D341Med (cell line): Measurements from ENCODE around the gene RTL1.

ENCODE experiments used
- DNase-seq: peaks from one replicate; pipeline ENCODE4 v3.0.0; 2012; ENCODE audit warnings: low spot score

The RTL1 gene

DNA sequence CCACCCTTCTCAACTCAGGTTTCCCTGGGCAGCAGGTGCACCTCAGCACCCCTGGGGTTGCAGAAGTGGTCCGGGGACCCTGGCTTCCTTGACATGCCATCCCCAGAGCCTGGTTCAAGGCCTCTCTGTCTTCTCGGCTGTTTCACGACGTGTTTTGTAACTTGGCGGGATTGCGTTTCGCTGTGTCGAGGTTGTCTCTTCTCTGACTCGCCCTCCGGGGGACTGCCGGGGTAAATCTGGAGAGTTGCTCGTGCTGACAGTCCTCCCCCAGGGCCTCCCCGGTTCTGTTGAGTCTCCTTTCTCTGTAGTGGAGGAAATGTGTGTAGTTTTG, 52.0 kb downstream of the RTL1 start:
- DNase-seq = no peak

DNA sequence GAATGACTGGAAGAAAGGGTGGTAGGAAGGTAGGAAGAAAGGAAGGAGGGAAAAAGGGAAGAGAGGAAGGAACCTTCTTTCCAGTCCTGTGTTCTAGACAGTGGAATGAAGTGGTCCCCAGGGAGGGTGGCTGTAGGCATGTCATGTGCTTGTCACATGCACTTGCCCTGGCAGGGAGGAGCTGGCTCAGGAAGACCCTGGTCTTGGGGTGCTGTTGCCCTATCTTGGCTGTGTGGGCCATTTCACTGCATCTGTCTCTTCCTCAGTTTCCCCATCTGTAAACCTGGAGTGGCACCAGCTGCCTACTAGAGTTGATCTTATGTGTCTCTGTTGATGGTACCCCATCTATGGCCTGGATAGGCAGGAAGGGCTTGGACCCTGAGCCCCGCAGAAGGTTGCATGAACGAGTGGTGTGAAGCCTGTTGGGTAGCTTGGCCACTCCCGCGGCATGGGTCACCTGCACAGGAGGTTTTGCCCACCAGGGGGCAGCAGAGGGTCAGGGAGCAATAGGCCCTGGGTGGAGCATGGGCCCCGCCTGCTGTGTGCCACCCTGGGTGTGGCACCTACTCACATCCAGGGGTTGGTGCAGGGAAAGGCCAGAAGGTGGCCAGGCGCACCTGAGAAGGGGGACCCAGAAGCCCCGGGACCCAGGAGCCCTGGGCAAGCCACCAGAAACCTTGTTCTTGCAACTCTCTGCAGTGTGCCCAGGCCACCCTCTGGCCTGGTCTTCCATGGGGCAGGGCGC, 52.5 kb downstream of the RTL1 start:
- peak; percentile 81 for DNase-seq

DNA sequence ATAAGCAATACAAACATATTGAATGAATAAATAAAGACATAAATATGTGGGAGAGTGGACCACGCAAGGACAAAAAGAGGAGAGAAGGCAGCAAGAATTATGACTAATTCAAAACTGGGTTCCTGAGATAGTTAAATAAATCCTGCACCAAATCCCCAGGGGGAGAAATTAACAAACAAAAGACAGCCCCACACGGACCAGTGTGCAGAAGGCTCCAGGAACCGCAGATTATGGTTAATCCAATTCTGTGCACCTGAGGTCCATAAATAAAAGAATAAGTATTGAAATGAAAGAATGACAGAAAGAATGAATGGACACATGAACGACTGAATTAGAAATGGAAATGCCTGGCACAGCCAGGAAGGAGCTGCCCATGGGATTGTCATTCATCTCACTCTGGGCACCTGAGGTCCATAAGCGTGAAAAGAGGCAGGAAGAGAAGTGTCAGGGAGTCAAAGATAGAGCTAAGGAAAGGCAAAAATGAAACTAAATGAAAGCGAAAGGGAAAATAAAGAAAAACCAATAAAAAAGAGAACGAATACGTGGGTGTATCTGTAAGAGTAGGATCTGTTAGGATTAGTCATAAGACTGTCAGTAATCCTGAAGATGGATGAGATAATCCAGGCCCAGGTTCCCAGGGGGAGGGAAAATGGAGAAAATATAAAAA, 54.3 kb downstream of the RTL1 start:
- no peak for DNase-seq

DNA sequence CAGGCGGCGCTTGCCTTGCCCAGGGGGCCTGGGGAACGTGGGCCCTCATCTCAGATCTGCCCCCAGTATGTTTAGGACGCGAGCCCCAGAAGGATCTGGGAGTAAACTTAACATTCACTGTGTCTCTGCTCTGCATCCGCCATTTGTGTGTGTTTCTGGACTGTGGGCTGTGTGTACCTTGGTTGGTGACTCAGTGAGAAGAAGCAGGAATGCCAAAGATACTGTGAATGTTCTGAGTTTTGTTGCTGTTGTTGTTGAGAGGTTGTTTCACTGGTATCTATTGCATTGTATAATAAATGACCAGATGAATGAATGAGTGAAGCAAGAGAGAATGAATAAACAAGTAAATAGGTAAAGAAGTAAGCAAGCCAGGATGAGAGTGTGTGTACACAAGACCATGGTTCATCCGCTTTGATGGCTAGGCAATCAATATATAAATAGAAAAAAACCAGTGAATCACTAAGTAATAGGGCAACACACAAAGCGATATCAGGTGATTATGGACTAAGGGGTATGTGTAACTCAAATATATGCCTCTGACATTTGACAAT, 57.1 kb downstream of the RTL1 start:
- DNase-seq = no peak

DNA sequence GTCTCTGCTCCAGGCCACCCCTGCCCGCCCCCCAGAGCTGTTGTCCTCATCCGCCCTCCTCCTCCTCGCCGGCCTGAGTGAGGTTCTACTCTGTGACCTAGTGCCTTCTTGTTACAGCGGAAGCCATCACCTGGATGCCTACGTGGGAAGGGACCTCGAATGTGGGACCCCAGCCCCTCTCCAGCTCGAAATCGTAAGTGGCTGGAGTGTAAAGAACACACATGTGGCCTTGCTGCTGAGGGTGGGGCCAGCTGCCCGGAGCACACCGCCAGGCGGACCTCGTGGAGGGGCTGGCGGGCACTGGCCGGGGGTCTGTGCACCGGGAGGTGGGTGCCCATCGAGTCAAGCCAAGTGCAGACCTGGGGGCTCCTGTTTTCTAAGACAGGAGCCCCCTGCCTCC, 58.2 kb downstream of the RTL1 start:
- DNase-seq = no peak

DNA sequence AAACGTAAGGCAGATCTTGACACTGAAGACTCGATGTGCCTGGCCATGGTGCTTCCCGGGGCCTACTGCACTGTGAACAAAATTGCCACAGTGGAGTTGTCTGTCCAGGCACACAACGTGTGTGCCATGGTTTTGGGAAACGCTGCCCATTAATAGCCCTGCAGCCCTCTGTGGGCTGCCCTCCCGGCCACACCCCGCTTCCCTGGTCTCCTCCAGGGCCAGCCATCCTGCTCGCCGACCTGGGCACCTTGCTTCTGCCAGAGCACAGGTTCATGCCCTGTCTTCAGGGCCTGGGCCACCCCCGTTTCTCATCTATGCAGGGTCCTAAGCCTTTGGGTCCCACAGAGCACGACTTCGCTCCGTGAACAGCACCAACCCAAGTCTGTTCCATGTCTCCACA, 58.7 kb downstream of the RTL1 start:
- no peak for DNase-seq

DNA sequence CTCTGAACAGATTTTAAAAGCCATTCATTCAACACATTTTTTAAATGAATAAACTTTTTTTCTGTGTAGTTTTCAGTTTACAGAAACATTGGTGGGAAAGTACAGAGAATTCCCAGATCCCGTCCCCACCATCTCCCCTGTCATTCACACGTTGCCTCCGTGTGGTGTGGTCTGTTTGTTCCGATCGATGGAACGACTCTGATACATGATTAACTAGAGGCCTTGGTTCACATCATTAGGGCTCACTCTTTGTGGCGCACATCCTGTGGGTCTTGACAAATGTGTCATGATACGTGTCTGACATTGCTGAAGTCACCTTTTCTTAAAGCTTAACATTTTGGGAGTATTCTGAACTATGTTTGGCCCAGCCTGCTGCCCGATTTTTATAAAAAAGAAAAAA, 59.1 kb downstream of the RTL1 start:
- DNase-seq = no peak

DNA sequence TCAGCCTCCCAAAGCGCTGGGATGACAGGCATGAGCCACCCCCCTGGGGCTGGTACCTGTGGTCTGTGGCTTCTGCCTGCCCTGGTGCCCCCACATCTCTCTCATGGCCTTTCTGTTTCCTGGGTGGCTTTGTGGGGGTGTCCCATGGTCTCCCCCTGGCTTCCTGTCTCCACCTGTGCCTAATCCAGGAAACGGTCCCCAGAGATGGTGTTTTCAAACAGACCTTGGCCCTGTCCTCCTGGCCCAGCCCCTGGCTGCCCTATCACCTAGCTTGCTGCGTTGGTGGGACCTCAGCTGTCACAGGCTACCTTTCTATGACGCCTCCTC, 59.5 kb downstream of the RTL1 start:
- DNase-seq = no peak

DNA sequence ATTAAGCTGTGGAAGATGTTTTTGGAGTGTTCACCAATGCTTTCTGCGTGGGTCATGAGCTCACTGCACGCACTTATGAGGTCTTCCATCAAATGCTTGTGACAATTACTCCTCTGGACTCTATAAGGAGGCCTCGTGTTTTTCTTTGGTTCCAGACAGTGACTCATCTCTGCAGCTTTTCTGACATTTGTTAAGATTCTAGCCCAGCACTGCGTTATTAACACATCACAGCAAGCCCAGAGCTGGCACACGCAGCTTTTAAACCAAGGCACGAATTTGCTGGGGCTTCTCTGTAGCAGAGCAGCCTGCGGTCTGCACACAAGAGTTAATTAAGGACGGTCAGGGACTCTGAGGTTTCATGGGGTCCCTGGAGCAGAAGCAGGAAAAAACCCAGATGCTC, 60.7 kb downstream of the RTL1 start:
- DNase-seq = no peak

DNA sequence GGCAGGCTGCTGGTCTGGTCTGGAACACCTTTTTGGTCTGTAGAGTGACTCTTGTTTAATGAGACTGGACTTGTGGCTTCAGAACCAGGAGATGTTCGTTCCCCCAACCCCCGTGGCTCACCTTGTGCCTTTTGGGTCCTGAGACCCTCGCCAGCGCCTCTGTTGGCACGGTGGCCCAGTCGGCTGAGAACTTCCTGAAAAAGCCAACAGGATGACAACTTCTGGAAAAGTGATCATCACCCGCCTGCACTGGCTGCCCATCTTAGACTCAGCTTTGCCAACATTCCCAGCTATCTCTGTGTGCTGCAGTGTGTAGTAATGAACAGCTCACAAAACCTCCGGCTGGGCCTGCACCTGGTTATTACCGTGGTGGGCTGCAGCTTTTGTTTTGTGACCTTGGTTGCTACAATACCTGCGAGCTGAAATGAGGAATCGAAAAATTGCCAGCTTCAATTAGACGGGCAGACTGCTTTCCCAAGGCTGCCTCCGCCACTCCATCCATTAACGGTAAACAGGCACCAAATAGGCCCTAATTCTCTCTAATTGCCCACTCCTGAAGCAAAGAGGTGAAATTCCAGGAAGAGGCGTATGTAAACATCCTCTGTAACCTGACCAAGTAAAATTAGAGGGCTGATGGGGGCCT, 61.6 kb downstream of the RTL1 start:
- no peak for DNase-seq

DNA sequence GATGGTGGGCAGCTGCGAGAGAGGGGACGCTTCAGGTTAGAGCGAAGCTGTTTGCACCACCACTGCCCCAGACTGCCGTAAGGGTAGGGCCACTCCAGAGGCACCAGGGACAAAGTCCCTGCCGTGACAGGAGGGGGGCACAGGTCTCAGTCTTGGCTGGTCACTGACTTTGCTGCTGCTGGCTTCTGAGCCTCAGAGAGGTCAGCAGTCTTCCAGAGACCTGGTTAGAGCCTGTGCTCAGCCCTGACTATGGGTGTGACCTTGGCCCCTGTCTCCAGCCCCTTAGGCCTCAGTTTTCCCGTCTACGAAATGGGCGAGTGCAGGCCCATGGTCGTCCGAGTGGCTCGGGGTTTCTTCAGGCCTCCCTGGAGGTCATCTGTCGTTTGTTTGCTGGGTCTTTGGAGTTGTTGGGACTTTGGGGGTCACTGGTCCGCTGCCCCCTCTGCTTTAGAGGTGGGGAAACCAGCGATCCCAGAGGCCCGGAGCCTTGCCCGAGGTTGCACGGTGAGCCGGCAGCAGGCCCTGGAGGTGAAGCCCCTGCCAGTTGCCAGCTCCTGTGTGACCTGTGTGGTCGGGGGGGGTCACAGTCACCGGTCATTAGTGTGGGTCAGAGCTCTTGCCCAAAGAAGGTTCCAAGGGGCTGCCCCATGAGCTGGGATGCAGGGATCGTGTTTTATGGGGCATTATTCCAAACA, 62.3 kb downstream of the RTL1 start:
- no peak for DNase-seq

DNA sequence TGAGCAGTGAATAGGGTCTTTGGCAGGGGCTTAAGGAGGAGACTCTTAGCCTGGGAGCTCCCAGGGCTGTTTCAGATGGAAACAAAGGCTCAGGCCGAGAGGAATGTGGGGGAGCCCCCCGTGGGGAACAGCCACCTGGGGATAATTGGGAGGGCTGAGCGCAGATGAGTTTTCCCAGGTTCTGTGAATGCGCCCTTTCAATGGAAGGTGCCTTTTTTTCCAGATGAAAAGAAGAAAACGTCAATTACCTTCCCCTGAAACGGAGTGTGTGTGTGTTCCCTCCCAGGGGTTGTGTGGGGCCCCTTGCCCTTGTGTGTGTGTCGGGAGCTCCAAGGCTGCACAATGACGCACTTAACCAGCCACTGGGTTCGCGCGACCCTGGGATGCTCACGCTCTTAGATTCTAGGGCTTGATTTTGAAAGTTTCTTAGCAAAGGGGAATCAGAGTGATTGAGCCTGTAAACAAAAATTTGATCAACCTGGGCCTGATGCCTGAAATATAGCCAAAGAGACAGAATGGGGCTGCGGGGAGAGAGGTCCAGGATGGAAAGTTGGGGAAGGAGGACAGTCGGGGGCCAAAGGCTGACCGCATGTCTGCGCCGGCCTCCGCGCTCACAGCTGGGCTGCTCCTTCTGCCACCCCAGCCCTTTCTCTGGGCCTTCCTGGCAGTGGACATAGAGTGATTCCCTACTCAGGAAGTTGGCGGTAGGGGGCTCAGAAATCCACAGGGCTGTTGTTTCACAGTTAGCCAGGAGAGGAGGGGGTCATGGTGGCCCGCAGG, 63.0 kb downstream of the RTL1 start:
- no peak for DNase-seq

DNA sequence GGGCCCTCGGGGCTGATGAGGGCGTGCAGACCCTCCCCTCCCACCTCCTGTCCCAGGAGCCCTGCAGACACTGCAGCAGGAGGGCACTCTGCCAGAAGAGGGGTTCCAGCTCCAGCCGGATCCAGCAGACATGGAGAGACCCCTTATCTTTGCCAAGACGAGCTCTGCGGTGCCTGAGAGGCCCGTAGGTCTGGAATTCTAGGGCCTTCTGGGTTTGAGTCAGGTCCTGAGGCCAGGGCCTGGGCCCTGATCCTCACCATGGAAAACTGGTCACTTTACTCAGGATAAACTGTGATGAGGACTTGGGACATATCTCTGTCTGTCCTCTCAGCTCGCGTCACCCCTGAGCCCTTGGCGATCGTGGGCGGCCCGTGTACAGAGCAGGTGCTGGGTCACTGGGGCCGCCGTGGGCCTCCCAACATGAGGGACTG, 63.8 kb downstream of the RTL1 start:
- no peak for DNase-seq

DNA sequence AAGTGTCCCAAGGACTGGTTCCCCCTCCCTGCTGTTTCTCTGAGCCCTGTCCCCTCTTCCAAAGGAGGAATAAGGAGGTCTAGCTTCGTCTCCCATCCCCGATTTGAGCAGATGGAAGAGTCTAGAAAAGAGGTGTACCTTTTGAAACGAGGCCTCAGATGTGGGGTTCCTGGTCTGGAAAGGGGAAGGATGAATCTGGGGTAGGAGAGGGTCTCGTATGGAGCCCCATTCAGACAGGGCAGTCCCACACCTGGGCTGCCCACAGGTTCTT, 64.3 kb downstream of the RTL1 start:
- no peak for DNase-seq

DNA sequence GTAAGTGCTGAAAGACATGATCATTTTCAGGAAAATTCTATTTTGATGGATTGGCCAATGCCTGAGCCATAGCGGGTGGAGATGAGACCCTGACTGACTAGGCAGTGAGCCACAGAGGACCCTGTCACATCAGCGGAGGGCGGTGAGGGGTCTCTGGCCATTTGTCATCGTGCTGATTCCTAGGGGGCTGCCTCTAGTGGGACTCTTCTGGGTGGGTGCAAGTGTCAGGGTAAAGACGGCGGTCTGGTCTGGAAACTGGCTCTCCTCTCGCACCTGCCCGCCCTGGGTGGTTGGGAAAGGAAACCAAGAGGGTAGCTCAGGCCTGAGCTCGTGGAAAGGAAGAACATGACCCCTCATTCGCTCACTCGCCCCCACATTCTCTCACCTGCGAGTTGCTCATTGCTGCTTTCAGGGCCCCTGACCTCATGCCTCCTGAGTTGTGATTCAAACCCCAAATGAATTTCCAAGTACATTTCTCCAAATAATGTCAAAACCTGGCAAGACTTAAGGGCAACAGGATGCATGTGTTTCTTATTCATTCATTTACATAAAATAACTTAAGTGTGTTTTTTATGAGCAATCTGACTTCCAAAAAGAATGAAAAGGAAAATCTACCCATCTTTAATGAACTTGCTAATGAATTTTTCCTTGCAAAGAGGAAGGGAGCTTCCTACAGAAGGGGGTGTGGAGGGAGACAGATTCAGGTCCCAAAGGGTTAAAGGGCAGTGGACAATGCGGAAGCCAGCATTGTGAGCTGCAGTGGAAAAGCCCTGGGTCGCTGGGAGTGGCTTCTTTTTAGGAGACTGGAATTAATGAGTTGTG, 64.8 kb downstream of the RTL1 start:
- no peak for DNase-seq

DNA sequence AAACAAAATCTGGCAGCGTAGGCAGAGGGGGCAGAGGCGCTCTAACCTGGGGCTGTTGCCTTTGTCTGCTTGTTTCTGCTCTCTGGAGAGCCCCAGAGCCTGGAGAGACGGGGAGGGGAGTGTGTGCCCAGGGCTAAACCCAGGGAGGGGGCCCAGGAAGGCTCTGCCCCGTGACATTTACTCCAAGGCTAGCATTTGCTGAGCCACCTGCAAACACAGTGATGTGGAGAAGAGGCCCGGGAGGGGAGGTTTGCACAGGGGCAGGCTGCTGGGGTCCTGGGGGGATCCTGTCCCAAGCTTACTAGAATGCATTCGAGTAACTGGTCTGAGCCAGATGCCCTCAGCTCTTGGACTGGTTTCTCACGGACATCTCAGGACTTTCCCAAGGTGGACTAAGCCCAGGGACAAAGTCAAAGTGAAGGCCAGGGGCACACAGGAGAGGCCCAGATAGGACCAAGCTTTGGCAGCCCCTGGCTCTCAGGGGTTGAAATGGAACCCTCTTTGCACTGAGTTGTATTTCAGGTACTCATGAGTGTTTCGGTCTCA, 65.6 kb downstream of the RTL1 start:
- DNase-seq = no peak

DNA sequence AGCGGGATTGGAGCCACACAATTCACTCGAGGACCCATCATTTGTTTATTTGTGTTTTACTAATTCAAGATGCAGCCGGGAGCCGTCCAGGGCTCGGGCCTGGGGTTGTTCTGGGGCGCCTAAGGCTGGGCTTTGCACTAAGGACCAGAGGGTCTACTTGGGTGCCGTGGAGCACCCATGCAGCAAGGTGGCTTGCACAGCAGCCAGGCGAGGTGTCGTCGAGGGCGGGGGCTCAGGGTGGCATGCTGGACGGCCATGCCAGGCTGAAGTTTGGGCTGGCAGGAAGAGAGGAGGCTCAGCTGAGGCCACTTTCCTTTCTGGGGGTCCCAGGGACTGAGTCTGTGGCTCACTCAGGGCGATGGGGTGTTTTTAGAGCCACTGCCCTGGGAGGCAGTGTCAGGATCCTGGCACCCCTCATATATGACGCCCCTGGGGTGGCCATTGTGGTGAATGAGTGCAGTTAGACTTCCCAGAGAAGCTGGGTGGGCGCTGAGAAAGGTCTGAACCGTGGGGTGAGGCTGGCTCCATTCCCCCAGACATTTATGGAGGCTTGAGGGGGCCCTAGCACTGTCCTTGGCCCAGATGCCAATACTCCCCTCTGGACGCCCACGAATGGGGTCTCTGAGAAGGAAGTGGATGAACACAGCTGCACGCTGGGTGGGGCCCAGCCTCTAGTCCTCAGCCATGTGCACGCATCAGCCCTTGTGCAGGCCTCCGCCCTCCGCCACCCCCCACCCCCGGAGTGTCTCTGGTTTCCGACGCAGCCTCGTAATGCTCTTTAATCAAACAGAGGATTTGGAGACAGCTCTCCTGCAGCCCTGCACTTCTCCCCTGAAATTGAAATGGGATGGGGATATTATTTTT, 66.3 kb downstream of the RTL1 start:
- DNase-seq = no peak

DNA sequence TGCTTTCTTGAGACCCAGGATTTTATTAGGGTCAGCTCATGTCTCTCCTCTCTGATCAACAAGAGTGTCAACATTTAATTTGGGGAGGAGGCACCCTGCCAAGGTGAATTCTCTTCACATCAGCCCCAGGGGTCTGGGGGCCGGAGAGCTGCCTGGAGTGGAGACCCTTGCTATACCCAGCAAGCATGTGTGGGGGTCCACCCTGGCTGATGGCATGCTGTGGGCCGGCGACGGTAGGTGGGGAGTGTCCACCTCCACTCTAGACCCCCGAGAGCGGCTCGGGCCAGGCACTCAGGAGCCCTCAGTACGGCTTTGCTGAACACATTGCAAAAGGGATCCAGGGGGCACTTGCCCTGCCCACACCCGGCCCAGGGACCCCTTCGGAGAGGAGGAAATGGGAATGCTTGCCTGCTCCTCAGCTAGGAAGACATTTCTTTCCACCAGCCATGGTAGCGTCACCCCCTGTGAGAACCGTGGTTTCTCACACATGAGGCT, 67.2 kb downstream of the RTL1 start:
- no peak for DNase-seq

DNA sequence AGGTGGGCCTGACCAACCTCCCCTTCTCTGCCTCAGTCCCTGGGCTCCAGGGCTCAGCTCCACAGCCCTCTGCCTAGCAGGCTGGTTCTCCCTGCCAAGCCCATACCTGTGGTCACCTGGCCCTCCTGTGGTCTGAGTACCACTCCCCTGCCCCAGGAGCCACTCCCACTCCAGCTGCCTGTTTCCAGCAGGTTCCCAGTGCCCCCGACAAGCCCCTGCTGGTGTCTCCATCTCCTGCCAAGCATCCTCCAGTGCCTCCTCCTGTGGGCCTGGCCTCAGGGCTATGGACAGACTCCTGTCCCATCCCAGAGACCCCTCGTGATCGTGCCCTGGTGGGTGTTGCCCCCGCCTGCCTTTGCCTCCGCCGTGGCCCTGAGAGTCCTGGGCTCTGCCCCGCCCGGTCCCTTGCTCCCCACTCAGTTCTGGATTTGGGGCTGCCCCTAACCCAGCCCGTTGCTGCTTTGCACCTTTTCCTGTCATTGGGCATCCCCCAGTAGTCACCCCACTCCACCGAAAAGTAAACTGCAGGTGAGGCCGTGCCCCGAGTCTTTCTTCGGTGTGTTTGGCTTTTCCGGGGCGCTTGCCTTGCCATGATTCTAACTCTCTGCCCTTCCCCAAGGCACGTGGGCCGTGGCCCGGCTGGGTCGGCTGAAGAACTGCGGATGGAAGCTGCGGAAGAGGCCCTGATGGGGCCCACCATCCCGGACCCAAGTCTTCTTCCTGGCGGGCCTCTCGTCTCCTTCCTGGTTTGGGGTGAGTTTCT, 67.8 kb downstream of the RTL1 start:
- no peak for DNase-seq
